PC-3 (cell line): ENCODE data around the gene APBB2.

ENCODE experiments used
- EZH2 ChIP-seq: fragments of 300-600 bp; sonication (generic); IDR thresholded peaks from one replicate; pipeline ENCODE4 v1.6.1; 2017; ENCODE audit warnings: antibody characterized with exemption, mild to moderate bottlenecking, low read length; ENCODE audit not compliant: unreplicated experiment
- EZH2phosphoT487 ChIP-seq: fragments of 300-600 bp; sonication (generic); IDR thresholded peaks from 2 replicates; pipeline ENCODE4 v1.6.1; 2018; ENCODE audit warnings: mild to moderate bottlenecking, antibody characterized with exemption, low read length, borderline replicate concordance
- TF ChIP-seq, protein P1 (sequence below): fragments of 300-600 bp; sonication (generic); conservative IDR thresholded peaks from 2 replicates; pipeline ENCODE4 v1.5.1; 2017; ENCODE audit warnings: antibody characterized with exemption, low read depth, mild to moderate bottlenecking, low read length

- TF ChIP-seq EZH2, result no peak
- TF ChIP-seq, protein P1, sequence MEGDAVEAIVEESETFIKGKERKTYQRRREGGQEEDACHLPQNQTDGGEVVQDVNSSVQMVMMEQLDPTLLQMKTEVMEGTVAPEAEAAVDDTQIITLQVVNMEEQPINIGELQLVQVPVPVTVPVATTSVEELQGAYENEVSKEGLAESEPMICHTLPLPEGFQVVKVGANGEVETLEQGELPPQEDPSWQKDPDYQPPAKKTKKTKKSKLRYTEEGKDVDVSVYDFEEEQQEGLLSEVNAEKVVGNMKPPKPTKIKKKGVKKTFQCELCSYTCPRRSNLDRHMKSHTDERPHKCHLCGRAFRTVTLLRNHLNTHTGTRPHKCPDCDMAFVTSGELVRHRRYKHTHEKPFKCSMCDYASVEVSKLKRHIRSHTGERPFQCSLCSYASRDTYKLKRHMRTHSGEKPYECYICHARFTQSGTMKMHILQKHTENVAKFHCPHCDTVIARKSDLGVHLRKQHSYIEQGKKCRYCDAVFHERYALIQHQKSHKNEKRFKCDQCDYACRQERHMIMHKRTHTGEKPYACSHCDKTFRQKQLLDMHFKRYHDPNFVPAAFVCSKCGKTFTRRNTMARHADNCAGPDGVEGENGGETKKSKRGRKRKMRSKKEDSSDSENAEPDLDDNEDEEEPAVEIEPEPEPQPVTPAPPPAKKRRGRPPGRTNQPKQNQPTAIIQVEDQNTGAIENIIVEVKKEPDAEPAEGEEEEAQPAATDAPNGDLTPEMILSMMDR, result no peak
- TF ChIP-seq EZH2phosphoT487, result no peak
These were observed 7.7 kb upstream of the APBB2 start for GRCh38 chr4:41221850-41222645.
